NCI-H1417 treated with DMSO at 0.1 percent for 48 hours (cell line): ENCODE measurements around the gene LHFPL3.
"Not testable (repeated sequence)": the region's sequence is repeated elsewhere in the genome, so short reads cannot be mapped to it uniquely, and the experiment has no call there.

ENCODE experiments used
- DNase-seq: peaks from one replicate; lab custom pipeline; 2025; lab: John Stamatoyannopoulos, UW

Gene LHFPL3

GRCh38 chr7:104328296-104328969, at the start of gene LHFPL3:
TSS of gene LHFPL3 (plus strand) at chr7:104328603.
- DNase-seq: no peak

- DNase-seq: not testable (repeated sequence)
Observed at GRCh38 chr7:104281685-104282084, 46.7 kb upstream of the LHFPL3 start.

GRCh38 chr7:104286839-104287238, 41.6 kb upstream of the LHFPL3 start:
- DNase-seq: no peak

GRCh38 chr7:104288137-104288536, 40.3 kb upstream of the LHFPL3 start:
- no peak for DNase-seq

- DNase-seq: no peak
Observed at GRCh38 chr7:104294291-104294690, 34.1 kb upstream of the LHFPL3 start.

- no peak for DNase-seq
Observed at GRCh38 chr7:104296266-104296665, 32.1 kb upstream of the LHFPL3 start.

GRCh38 chr7:104296900-104297299, 31.5 kb upstream of the LHFPL3 start:
- no peak for DNase-seq

GRCh38 chr7:104299323-104299722, 29.1 kb upstream of the LHFPL3 start:
- no peak for DNase-seq

- DNase-seq: no peak
Observed at GRCh38 chr7:104299777-104300176, 28.6 kb upstream of the LHFPL3 start.

GRCh38 chr7:104306793-104307192, 21.6 kb upstream of the LHFPL3 start:
- DNase-seq: no peak

- DNase-seq: no peak
Observed at GRCh38 chr7:104317948-104318629, 10.3 kb upstream of the LHFPL3 start.

GRCh38 chr7:104327534-104327933, 869 bp upstream of the LHFPL3 start:
- no peak for DNase-seq

- DNase-seq: no peak
Observed at GRCh38 chr7:104327938-104328295, 486 bp upstream of the LHFPL3 start.

GRCh38 chr7:104328970-104329825, 795 bp downstream of the LHFPL3 start:
- no peak for DNase-seq

- DNase-seq: no peak
Observed at GRCh38 chr7:104341546-104341945, 13.1 kb downstream of the LHFPL3 start.

GRCh38 chr7:104352736-104353135, 24.3 kb downstream of the LHFPL3 start:
- no peak for DNase-seq

- no peak for DNase-seq
Observed at GRCh38 chr7:104357166-104357565, 28.8 kb downstream of the LHFPL3 start.

- no peak for DNase-seq
Observed at GRCh38 chr7:104358446-104359132, 30.2 kb downstream of the LHFPL3 start.

GRCh38 chr7:104362756-104363155, 34.4 kb downstream of the LHFPL3 start:
- no peak for DNase-seq

- DNase-seq: no peak
Observed at GRCh38 chr7:104363355-104363754, 35.0 kb downstream of the LHFPL3 start.

- DNase-seq: no peak
Observed at GRCh38 chr7:104366390-104366789, 38.0 kb downstream of the LHFPL3 start.

GRCh38 chr7:104367926-104368325, 39.5 kb downstream of the LHFPL3 start:
- DNase-seq: no peak
